22Rv1 (cell line): ENCODE results near the gene SC5D.

Source experiments
- H3K27ac ChIP-seq: fragments of 450-650 bp; 2 replicates; pipeline ENCODE4 v1.5.1; 2017
- CTCF ChIP-seq: fragments of 450-650 bp; IDR thresholded peaks from 2 replicates; pipeline ENCODE4 v1.5.1; 2017; ENCODE audit warnings: mild to moderate bottlenecking
- ZFX ChIP-seq: fragments of 450-650 bp; IDR thresholded peaks from 2 replicates; pipeline ENCODE4 v1.6.1; 2017; ENCODE audit warnings: antibody characterized with exemption, borderline replicate concordance

The SC5D gene

DNA sequence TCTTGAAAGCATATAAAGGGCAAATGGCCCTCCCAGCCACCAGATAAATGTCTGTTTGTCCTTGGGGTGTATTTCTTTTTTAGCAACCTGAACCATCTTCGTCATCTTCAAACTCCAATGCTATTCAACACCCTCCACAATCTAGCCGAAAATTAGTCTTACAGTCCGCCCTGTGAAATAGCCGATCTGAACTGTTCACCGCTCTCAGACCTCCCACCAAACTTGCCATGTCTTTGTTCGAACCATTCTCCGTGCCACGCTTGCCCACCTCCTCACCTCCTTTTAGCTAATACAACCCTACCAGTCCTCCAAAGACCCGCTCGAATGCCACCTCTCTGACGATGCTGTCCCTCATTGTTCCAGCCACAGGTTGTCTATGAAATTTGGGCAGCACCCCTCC lies 46.0 kb downstream of the SC5D start:
- no peak overlapping the region for H3K27ac ChIP-seq
- TF ChIP-seq CTCF (no peak), ZFX (no peak)

DNA sequence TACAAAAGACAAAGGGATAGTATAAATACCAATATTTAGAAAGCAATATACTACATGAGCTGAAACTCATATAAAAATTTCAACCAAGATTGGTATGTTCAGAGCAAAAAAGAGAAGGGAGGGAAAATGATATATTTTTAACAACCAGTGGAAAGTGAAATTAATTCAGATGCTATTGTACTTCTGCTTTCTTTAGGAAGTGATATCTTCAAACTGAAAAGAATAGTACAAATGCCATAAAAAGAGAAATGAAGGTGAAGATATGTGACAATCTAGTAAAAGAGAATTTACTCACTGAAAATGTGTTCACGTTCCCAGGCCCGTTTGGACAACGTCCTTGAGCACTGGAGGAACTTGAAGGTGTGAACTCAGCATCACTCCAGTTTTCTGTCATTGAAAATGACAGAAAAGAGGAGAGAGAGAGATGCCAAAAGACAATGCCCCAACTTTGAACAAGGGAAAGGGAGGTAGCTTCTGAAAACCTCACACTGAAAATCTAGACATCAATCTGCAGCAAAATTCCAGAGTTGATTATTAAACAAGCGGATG lies 47.5 kb downstream of the SC5D start:
- no peak overlapping the region for H3K27ac ChIP-seq

GRCh38 chr11:121341609-121342008 lies 49.0 kb downstream of the SC5D start:
- no peak for TF ChIP-seq ZFX
- TF ChIP-seq CTCF = no peak
- no peak overlapping the region for H3K27ac ChIP-seq

More for the DNA sequence above, 47.5 kb downstream of the SC5D start:
- no peak for TF ChIP-seq CTCF
- TF ChIP-seq ZFX = no peak

DNA sequence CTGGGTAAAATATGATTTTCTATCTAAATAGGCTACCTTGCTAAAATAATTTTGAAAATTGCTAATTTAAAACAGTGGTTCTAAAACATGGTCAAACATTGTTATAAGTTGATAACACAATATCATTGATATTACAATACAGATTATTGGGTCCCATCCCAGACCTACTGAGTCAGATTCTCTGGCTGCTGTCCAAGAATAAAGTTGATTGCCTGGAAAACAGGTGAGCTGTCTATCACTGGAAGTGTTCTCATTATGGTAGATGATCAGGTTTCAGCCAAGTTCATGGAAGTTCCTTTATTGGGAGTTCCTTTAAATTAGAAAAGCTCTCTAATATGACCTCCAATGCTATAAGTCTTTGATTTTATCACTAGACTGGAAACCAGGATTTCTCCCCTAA lies 52.3 kb downstream of the SC5D start:
- no peak for TF ChIP-seq CTCF
- TF ChIP-seq ZFX = no peak
- no peak overlapping the region for H3K27ac ChIP-seq

GRCh38 chr11:121347094-121347493 lies 54.5 kb downstream of the SC5D start:
- no peak overlapping the region for H3K27ac ChIP-seq
- TF ChIP-seq ZFX (no peak), CTCF (no peak)

DNA sequence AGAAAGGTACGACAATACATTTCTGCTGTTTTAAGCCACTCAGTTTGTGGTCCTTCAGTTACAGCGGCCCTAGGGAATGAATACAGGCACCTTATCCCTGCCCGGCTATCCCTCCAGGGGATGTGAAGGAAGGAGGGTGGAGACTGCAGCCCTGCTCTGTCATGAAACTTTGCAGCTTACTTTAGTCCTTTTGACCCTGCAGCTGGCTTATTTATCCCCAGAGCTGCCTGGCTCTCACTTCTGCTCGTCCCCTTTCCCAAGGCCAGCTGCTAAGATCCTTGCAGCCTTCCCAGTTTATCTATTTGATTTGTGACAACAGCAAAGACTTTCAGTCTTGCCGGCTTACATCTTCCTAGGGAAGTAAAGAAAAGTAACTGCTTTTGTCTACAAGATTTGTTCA lies 55.2 kb downstream of the SC5D start:
- TF ChIP-seq CTCF (no peak), ZFX (no peak)
- no peak overlapping the region for H3K27ac ChIP-seq

GRCh38 chr11:121348220-121348875 lies 55.8 kb downstream of the SC5D start:
- no peak for TF ChIP-seq ZFX
- TF ChIP-seq CTCF = no peak
- H3K27ac ChIP-seq = no peak overlapping the region
